Endometrial microvascular endothelial cells (primary cell): ENCODE measurements around the gene PRPSAP1. TPM values are rescaled to one million over a fixed set of nuclear protein-coding genes. Genes with fewer than 3 reads are reported as not detected.
"Not testable (repeated sequence)": the region's sequence is repeated elsewhere in the genome, so short reads cannot be mapped to it uniquely, and the experiment has no call there.

Experiments used
- in situ Hi-C: cut with HindIII; loops from 2 replicates; pipeline ENCODE4 v1.10.0; 2017; ENCODE audit warnings: low sequenced_read_pairs, low pct_unique_long_range_greater_than_20kb; ENCODE audit errors: inconsistent ontology term
- total RNA-seq: library from RNA; depleted of rRNA; stranded (reverse); fragments of >200 nt; gene quantifications from one replicate; pipeline ENCODE4 v1.2.3, GENCODE V29; 2015; ENCODE audit errors: inconsistent ontology term

Gene PRPSAP1
- total RNA-seq, 1 donor from 2014 or later = 70.8 TPM

GRCh38 chr17:76271669-76272540, 81.8 kb downstream of the PRPSAP1 start:
- in situ Hi-C loops = no loop called here

DNA sequence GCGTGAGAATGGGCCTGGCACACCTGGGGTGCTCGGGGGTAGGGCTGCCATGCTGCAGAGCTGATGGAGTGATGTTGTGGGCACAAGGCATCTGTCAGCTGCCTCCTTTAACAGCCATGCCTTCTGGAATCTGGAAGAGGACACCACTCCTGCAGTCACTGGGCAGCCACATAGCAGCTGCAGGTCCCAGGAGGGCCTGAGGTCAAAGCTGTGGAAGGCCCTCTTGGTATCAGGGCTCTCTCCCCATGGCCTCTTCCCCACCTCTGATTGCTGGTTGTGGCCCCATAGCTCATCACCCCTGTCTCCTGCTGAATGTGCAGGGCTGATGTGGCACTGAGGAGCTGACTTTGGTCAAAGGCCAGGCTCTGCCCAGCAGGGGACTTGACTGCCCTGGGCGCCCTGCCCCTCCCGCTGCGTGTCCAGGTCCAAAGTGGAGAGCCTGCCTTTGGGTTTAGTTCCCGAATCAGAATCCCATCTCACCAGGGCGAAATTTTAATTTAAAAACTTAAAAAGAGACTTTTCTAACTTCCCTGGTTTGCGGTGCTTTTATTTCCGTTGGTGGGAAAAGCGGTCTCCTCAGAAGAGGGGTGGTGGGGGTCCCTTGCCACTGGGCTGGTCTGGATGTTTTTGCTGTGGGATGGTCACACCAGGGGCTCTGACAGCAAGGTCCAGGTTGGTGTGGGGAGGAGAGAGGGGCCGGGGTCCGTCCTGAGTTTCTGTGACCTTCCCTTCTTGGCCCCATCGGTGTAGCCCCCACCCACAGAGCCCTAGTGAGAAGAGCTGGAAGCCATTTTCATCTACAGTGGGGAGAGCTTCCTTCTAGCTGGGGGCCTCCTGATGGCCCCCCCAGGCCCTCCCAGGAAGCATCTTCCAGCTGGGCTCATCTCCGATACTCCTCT, 82.7 kb downstream of the PRPSAP1 start:
- in situ Hi-C loops = no loop called here

- in situ Hi-C loops = no loop called here
These were observed 83.6 kb downstream of the PRPSAP1 start for GRCh38 chr17:76270127-76270592.

DNA sequence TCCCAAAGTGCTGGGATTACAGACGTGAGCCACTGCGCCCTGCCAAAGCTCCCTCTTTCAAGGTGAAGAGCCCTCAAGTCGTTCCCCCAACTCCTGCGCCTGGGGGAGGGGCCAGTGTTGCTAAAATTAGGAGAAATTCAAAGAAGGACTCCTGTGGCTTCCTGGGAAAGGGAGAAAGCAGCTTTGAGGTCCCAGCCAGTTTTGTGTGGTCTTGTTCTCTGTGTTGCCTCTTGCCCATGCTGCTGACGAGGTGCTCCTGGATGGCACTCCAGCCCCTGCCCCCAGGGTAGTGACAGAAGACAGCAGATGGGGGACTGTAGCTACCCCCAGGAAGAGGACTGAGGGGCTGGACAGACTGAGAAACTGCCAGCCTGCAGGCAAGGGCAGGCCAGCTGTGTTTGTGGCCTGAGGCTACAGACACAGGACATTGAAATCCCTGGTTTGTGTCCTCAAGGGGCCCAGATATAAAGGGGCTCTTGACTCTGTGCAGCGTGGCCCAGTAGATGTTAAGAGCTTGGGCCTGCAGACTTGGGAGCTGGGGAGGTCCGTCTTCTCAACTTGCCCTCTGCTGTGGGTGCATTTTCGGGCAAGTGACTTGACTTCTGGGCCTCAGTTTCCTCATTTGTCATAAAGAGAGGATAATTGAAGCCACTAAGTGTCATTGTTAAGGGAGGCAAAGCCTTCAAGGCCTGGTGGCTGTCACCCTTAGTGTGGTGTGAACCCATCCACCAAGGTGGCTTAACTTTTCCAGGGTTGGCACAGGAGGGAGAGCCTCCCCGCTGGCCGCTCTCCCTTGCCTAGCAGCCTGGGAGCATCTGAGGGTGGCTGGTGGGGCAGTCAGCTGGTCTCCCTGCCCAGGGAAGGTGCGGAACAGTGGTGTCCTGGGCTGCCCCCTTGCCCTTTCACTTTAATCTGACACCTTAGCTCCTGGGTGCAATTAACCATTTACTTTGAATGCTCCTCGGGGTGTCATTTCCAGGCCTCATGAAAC, 84.4 kb downstream of the PRPSAP1 start:
- in situ Hi-C loops = no loop called here

- in situ Hi-C loops = no loop called here
These were observed 85.5 kb downstream of the PRPSAP1 start for GRCh38 chr17:76268015-76268749.

DNA sequence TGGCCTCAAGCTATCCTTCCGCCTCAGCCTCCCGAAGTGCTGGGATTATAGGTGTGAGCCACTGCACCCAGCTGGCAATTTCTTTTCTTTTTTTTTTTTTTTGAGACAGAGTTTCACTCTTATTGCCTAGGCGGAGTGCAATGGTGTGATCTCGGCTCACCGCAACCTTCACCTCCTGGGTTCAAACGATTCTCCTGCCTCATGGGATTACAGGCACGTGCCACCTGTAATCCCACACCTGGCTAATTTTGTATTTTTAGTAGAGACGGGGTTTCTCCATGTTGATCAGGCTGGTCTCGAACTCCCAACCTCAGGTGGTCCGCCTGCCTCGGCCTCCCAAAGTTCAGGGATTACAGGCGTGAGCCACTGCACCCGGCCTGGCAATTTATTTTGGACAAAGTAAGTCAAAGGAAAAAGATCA, 86.1 kb downstream of the PRPSAP1 start:
- in situ Hi-C loops = not testable (repeated sequence)

- in situ Hi-C loops = no loop called here
These were observed 86.6 kb downstream of the PRPSAP1 start for GRCh38 chr17:76267051-76267576.

DNA sequence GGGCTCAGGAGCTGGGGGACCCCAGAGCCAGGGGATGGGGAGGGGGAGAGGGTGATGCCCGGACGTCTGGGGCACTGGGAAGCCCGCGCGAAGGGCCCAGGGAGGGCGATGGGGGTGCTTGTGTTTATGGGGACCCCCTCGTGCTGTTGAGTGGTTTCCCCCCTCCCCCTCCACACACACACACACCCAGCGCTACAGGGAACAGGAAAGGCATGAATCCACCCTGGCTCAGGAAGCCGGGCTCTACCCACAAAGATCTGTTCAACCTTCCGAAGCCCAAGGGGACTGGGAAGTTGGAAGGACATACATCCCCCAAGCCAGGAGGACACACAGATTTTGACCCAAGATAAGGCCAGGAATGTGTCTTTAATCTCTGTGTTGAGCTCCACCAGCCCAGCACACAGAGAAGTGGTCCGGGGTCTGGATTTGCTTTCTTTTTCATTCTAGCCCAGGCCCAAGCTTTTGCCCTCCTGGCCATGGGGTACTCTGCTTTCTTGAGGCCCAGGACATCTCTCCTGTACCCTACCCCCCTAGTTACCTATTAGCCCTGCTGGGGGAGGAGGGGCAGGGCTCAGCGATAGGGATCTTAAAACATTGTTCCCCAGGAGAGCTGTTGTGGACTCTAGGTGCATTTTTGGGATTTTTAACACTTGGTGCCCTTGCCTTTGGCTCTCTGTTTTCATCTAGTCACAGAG, 87.3 kb downstream of the PRPSAP1 start:
- in situ Hi-C loops = no loop called here

GRCh38 chr17:76265624-76266243, 88.0 kb downstream of the PRPSAP1 start:
- in situ Hi-C loops = no loop called here

DNA sequence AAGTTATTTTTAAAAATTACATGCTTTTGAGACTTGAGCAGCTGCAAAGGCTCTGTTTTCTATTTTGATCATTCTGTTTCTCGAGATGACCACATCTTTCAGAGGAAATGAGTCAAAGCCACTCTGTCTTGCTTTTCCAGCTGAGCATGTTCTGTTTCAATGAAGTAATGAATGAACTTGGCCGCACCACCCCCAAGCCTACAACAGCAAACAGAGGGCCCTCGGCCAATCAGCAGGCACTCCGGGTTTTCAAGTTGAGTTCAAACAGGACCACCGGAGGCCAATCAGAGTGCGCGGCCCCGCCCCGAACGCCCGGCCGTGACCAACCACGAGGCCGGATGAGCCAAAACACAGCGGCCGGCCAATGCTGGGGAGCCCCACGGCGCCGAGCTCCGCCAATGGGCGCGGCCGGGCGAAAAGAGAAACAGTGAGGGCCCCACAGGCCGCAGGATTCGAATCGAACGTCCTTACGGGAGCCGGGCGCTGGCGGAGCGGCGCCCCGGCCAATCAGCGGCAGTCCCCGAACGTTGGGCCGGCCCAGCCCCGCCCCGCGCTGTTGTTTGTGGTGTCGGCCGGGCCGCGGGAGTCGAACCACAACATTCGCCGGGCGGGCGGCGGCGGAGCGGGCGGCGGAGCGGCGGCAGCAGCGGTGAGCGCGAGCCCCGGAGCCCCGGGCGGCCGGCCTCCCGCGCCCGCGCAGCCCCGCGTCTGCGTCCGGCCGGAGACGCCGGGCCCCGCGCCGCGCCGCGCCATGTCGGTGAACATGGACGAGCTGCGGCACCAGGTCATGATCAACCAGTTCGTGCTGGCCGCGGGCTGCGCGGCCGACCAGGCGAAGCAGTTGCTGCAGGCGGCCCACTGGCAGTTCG, 88.7 kb downstream of the PRPSAP1 start, which contains the start of gene UBALD2:
Gene UBALD2 (plus strand): TSS at position 594 of the 869 bp plus-strand sequence. CDS start 158 bp downstream, at position 752.
- in situ Hi-C loops = no loop called here

DNA sequence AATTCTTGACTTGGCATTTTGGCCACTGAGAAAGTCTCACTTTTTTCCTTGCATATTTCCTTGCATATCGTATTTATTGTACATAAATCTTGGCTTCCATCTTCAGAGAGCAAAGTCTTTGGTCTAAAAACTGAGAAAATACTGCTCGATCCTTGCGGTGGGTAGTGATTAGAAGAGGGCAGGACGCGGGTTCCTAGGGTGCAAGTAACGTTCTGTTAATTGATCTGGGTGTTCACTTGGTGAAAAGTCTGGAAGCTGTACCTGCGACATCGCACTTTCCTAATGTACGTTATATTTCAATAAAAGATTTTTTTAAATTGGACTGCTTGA, 89.3 kb downstream of the PRPSAP1 start:
- in situ Hi-C loops = no loop called here

GRCh38 chr17:76263896-76264295, 89.8 kb downstream of the PRPSAP1 start:
- in situ Hi-C loops = no loop called here

DNA sequence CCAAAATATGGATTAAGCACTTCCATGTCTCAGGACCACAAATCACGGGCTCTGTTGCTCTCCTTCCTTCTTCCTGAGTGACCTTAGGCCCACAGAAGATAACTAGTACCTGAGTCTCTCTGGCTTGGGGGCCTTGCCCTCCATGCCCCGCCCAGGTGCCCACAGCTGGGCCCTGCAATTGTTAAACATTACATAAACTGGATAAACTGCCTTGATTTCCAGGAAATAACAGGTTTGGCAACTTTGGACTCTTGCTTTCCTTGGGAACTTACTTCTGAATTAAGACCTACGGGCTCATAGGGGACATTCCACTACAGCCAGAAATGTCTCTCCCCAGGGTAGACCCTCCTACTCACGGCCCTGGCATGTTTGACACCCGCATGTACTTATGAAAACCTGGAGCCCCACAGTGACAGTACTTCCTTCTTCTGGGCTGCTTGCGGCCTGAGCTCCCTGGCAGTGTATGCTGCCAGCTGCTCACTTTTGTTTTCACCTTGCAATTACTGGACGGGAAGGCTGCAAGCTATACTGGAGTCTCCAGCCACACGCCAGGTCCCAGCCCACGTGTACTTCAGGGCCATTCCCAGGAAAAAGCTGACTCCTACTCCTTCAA, 90.9 kb downstream of the PRPSAP1 start:
- in situ Hi-C loops = no loop called here

- in situ Hi-C loops = no loop called here
These were observed 92.1 kb downstream of the PRPSAP1 start for GRCh38 chr17:76261421-76262215.

DNA sequence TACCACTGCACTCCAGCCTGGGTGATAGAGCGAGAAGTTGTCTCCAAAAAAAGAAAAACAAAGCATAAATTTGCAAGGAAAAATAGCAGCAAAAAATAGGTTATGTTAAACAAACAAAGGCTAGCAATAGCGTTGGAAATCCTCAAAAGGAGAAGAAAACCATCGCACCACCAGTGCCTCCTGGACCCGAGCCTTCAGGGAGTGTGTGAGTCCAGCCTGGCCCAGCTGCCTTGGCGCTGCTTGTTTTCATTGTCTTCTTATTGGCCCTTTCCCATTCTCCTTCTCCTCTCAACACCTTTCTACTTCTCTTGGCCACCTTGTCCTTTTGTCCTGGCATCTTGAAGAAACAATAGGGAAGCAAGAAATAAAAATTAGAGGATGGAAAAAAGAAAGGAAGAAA, 93.0 kb downstream of the PRPSAP1 start:
- in situ Hi-C loops = no loop called here
